Activated T-cell treated with anti-CD3 and anti-CD28 coated beads for 4 hours (primary cell): Measurements from ENCODE around the gene SDHA.
"Not testable (repeated sequence)": the region's sequence is repeated elsewhere in the genome, so short reads cannot be mapped to it uniquely, and the experiment has no call there.

ENCODE experiments used
- DNase-seq: peaks from one replicate; pipeline ENCODE4 v3.0.0-alpha.2; 2020

SDHA gene

DNA sequence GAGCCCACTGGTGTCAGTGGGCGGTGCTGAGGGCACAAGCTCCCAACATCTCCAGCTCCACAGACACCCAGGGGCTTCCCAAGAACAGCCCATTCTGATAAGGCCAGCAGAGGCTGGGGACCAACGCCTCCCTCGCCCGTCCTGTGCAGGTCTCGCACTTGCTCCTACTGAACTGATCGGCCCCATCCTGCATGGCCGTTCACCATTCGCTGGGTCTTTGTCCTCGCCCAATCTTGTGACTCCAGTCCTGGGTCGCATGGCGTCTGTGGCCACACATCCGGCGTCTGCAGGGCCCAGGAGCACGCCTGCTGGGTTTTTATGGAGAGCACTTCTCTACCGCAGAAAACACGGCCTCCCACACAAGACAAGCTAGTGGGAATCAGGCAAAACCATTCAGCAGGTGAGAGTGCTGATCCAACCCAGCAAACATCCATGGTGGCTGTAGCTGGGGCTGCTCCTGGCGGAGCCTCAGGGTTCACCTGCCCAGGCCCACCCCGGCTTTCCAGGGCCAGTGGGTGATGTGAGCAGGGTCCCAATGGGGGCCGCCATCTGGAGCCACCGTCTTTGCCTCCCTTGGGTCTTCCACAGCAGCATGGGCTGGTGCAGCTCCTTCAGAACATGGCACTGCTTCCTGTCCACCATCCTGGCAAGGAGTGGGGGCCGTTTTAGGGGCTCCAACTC lies 19.5 kb upstream of the SDHA start:
- DNase-seq: no peak

DNA sequence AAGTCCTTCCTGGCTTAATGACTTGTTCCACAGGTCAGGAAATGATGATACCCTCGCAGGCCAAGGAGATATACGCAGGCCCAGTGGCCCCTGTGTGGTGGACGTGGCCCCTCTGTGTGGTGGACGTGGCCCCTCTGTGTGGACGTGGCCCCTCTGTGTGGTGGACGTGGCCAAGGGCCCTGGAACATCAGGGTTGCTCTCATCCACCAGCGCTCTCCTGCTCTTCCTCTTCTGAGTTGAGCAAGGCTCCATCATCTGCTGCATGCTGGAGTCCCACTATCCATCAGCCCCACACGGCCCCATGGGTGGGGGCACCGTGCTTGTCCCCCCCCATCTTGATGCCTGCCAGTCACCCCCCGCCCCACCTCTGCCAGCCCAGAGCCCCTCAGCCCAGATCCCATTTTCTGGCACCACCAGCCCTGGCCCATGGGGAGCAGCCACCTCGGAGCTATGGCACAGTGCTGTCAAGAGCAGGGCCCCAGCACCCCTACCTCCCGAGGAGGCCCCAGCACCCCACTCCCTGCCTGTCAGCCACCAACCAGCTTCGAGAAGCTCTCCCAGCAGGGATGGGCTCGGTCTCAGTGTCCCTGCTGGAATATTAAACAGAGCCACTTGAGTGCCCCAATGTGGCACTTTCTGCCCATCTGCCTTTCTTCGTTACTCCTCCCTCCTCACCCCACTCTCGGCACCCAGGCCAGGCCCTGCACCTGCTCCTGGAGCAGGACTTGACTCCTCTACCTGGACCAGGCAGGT lies 18.7 kb upstream of the SDHA start:
- DNase-seq: no peak

DNA sequence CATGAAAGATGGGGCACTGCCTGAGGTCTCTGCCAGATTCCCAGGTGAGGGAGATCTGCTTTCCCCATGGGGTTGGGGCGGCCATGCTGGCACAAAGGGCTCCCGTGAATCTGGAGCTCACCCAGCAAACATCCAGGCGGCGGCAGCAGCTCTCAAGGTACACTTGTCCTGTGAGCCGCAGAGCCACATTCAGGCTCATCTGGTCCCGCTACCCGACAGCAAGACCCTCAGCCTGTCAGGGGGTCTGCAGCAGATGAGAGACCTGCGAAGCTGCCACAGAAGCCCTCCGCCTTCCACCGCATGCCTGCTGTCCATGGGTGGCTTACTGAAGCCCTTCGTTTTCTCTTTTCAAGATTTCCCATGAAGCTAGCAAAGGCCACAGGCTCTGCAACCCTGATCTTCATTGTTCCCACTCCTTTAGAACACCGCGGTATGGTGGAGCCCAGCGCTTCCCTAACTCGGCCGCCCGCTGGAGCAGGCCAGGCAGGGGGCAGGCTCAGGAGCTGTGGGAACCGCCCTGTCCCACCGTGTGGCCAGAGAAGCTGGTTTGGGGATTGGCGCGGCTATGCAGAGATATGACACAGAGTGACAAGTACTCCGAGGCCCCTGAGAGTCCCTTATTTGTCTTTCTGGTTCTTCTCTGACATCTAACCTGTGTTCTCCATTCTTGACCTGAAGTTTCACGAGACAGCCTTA lies 18.0 kb upstream of the SDHA start:
- no peak for DNase-seq

DNA sequence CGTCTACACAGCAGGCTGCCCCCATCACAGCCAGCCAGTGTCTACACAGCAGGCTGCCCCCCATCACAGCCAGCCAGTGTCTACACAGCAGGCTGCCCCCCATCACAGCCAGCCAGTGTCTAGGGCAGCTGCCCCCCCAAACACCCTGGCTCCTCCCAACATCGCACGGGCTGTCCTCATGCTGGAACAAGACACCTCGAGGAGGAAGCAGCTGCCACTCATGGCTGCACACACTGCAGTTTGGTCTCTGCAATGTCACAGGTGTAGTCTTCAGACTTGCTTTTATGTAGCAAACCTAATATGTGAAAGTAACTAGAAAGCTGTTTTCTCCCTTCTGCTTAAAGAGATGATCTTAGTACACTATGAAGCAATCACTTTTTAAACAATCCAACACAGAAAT lies 17.1 kb upstream of the SDHA start:
- no peak for DNase-seq

DNA sequence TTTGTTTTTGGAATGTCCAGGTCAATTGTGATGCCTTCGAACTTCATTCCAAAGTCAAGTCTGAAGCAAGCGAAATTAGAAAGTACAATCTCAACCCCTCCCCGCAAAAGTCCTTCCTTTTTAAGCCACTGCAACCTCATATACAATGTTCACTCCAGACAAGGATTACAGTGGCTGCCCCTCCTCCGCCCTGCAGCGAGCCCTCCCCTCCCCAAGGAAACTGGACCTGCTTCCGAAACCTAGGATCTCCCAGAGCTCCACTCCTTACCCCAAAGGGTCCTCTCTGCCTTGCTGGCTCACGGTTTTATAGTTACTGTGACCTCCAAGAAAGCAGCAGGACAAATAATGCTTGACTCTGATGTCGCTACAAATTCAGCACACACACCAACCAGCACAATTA lies 16.4 kb upstream of the SDHA start:
- no peak for DNase-seq

DNA sequence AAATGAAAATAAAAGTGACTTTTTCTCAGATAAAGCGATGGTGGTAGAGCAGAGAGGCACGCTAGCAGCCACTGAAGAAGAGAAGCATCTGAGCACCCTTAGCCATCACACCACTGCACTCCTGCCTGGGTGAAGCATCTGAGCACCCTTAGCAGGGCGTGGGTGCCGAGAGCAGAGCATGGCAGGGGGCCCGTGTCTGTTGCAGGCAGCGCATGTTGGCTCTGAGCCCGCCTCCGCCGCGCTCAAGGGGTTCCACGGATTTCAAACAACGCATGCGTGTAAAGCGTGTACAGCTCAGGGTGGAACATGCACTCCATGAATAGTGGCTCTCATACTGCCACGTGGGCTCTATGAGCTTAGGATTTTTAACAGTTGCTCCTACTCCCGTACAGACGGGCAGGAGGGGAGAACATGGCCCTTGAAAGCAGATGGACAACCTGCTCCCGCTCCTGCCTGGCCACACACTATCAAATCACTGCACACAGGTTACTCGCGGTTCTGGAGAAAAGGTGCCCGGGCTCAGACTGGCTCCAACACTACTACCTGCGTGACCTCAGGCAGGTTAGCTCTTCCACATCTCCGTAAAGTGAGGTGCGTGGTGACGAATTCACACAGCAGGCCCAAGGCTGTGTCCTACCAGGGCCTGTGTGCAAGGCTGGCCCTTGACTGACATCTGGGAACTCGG lies 14.7 kb upstream of the SDHA start:
- DNase-seq: no peak

DNA sequence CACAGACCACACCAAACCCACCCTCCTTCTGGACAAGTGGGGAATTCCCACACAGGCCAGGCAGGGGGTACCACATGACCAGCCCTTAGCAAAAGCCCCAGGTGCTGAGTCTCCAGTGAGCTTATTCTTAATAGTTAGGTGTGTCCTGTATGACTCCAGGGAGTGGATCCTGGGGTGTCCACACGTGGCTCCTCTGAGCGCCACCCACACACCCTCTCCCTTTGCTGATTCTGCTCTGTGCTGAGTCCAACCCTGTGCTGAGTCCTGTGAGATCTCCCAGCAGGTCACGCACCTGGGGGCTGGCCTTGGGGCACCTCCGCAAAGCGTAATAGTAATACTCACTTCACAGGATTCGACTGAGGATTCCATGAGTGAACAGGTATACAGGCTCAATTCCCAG lies 14.1 kb upstream of the SDHA start:
- no peak for DNase-seq

DNA sequence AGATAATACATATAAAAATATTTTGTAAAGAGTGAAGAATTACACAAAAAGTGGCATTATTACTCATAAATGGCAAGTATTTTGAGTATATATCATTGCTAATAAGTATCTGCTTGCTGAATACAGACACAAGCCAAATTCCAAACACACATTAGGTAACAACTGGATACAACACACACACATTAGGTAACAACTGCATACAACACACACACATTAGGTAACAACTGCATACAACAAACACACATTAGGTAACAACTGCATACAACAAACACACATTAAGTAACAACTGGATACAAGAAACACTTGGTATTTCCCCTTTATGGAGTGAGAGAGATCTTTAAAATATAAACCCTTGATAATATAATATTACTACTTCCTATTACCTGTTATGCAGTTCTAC lies 13.7 kb upstream of the SDHA start:
- no peak for DNase-seq

DNA sequence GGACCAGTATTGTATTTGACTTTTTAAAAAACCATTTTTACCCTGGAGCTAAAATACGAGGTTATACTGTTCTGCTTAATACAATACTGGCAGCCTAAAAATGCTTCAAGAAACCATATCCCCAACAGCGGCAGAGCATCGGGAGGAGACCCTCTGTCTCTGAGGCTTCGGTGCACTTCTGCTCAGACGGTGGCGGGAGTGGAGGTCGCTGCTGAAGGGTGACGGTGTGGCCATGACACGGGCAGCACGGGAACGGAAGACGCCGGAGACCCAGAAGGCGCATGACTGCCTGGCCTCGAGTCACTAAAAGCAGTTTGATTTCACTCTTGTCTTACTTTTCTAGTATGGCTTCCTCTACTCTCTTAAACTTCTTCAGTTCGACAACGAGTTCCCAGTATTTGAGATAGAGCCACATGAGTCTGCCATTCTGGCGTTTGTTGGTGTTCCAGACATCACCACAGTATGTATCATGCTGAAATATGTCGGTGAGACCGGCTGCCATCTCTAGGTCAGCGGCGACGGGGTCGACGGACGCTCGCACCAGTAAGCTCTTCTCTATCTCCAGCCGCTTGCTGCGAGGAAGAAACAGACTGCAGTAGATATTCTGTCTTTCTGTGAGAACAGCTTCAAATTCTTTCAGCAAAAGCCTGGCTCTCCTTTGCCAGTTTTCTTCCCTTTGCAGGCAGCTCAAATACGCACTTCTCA lies 13.0 kb upstream of the SDHA start:
- no peak for DNase-seq

DNA sequence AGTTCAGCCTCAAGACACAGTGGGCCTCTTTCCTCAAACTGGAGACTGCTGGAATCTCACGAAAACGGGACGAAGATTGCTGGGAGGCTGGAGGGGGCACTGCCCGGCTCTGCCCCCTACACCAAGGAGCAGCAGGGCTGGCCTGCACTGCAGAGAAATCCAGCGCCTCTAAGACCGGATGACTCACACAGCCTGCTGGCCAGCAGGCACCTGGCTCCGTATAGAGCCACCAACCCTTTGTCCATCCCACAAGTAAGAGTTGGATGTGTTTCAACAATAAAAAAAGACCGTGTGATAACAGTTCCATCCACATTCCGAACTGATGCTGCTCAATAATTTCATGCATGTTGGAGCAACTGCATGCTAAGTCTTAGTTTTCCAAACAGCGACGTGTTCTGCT lies 11.7 kb upstream of the SDHA start:
- DNase-seq: no peak

DNA sequence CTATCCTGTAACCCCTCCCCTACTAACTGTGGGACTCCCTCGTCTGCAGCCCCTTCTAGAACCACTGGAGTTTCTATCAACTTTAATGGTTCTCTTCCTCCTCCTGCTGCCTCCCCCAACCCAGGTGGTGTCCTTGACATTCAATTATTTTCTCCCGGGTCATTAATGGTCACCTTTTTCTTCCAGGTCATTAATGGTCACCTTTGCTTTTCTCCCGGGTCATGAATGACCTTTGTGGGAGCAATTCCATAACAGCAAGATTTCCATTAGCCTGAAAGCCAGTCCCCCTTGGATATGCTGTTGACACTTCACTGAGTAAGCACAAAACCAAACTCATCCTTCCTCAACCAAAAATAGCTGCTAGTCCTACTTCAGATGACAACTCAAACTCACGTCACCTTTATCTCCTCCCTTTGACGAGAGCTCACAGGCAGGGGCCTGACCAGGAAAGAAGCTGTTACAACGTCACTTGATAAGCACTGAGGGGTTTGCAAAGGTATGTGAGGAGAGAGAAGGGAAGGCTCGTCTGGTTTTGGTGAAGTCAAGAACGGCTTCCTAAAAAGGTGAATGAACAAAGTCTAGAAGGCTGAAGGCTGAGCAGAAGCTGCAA lies 11.1 kb upstream of the SDHA start:
- no peak for DNase-seq

DNA sequence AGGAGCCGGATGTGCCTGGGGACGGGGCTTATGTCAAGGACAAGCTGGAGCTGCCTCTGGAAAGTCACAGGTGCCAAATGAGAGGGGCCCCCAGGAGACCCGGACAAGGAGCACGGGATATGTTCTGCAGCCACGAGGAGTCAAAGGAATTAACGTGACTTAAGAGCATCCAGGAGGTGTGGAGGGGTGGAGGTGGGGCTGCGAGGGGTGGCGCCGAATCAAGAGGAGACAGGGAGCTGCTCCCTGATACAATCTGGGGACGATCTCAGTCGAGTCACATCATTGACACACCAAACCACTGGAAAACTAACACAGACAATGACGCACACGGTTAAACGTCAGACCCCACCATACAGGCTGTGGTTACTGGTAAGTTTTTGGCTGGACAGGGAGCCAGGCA lies 10.5 kb upstream of the SDHA start:
- DNase-seq: no peak

DNA sequence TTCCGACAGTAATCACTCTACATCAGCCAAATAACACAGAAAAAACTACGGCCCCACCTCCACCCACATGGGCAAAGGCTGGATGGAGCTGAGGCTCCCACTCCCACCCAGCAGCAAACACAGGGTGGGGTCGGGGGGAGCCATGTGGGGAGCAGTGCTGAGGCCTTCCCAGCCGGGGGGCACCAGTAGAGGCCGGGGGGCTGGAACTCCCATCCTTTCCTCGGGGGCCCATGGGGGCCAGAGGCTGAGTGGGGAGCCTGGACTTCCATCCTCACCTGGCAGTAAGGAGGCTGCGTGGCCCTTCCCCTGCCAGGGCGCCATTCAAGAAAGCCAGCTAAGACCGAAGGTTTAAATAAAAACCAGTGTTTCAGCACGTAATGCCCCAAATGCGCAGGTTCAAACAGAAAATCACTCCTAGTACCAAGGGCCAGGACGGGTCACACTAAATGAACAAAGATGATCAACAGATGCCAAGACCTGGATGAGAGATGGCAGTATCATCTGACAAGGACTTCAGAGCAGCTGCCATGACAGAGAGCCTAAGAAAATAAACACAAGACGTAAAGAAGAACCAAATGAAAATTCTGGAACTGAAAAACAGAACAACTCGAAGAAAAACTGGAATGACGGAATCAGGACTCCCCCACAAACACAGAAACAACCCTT lies 9.5 kb upstream of the SDHA start:
- no peak for DNase-seq

DNA sequence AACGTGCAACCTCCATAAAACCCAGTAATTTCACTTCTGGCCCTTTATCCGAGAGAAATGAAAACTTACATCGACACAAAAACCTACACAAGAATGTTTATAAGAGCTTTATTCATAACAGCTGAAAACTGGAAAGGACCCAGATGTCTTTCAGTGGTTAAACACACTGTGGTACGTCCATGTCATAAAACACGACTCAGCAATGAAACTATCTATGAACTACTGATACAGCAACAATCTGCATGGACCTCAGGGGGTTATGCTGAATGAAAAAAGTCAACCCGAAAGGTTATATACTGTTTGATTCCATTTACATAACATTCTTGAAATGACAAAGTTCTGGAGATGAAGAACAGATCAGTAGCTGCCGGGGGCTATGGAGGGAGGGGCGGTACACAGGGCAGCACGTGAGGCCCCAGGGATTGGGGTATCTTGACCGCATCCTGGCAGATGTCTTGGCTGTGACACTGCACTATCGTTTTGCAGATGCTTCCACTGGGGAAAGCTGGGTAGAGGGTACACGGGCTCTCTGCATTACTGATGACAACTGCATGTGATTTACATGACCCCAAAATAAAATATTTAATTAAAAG lies 4.2 kb upstream of the SDHA start:
- DNase-seq: no peak

DNA sequence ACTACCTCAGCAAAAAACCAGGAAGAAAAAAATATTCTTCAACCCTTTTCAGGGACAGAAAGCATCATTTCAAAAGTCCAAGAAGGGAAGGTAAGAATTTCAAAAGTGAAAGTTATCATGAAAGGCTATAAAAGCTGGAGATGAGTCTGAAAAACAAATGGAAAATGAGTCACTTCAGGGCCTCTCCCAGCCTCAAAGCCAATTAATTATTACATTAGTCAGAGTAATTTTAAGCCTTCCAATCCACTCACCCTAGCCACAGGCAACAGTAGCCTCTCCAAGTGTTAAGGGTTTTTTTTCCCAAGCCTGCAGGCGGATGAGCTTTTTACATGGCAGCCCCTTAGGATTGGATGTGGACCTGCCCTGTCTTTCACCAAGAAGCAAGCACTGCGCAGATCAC lies 2.9 kb upstream of the SDHA start:
- not testable (repeated sequence) for DNase-seq

DNA sequence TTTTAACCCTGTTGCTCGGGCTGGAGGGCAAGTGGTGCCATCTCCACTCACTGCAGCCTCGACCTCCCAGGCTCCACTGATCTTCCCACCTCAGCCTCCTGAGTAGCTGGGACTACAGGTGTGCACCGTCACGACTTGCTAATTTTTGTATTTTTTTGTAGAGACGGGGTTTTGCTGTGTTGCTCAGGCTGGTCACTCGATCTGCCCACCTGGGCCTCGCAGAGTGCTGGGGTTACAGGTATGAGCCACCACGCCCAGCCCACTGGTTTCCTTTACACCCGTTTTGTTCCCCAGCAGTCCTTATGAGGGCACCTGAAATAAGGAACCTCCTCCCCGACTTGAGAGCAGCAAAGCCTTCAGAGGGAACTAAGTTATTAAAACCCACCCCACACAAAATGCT lies 2.0 kb upstream of the SDHA start:
- not testable (repeated sequence) for DNase-seq

DNA sequence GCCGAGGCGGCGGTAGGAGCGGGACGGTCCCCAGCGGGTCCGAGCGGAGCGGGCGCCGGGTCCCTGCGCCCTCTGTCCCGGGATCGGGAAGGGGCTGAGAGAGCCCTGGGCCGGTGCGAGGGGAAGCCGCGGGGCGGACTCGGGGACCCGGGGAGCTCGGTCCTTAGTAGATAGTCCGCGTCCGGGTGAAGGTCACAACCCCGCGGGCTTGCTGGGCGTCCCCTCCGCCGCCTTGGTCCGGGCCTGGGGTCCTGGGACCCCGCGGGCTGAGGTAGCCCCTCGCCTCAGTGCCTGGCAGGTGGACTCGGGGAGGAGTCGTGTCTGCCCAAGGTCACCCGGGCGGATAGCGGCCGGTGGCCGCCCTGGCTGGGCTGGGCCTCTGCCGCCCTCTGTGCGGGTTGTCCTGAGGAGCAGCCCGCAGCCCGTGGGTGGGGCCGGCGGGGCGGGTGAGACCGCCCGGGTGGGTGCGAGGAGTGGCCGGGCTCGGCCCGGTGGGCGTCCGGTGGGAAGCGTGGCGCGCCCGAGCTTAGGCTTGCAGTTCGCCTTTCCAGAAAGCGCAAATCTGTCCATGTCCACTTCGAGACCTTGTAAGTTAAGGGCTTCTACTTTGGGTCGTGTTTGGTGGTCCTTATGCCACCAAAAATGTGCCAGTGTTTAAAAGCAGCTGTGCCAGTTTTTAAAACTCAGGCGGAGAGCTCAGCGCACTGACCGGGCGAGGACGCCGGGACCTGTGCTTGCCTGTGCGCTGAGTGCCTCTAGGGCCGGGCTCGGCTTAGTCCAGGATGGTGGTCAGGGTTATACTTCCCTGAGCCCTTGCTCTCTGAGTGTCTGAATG lies 554 bp downstream of the SDHA start:
- DNase-seq: no peak

DNA sequence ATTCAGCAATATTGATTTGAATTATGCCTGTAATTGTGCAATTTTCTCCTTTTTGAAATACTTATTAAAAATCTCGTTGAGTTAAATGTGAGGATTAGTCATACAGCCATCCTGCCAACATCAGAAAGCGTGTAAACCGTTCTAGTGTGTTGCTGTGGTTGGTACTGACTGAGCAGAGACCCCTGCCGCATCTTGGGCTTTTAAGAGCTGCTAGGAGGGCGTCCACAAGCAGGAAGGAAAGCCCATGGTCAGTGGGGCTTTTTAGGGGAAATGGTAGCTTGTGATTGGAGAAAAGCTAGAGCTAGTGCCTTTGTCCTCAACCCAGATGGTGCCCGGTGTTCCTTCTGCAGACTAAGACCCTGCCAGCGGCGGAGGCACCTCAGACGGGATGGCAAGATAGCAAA lies 1.3 kb downstream of the SDHA start:
- DNase-seq: no peak

DNA sequence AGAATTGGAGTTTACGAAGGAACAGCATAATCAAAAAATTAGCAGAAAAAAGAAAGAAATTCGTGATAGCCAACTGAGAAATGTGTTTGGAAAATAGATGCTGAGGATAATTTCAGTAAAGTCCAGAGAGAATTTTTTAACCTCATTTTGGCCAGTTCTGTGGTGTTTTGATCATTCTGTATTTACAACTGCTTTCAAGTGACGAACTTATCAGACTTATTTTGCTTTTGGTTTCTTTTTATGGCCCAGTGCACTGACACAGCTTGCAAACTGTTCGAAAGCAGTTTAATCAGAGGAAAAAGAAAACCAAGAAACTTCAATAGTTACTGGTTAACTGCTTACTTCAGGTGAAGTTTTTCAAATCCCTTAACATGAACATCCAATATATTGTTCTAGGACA lies 1.9 kb downstream of the SDHA start:
- no peak for DNase-seq

DNA sequence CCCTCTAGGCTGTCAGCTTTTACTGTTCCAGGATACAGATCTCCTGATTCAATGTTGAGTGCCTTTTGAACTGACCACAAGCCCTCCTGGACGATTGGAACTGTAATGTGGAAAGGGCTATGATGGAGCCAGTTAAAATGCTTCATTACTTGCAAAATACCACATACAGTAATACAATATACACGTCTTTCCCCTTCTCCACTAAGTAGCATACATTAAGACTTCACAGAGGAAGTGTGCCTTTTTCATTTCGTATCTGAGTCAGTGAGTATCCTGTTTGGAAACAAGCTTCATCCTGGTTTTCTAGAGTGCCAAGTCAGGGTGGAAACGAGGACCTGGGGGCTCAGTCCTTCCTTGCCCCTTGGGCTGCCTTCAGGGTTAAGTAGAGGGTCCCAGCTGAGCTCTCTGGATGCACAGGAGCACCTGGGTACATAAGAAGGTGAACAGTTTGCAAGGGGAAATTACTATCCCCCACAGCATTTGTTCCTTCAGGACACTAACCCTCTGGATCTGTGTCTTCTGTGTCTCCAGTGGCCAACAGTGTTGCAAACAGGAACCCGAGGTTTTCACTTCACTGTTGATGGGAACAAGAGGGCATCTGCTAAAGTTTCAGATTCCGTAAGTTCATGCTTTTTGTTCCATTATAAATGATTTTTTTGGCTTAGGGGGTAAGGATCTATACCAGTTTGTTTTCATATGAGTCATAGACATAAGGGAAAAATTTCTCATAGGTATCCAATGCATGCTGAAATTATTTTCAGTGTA lies 5.0 kb downstream of the SDHA start:
- not testable (repeated sequence) for DNase-seq
